ENCODE data around the gene SLIT3. TPM values are rescaled to one million over a fixed set of nuclear protein-coding genes. Genes with fewer than 3 reads are reported as not detected.

SLIT3 gene
- total RNA-seq, 1 donor from 2014 or later: 0.75 TPM

DNA sequence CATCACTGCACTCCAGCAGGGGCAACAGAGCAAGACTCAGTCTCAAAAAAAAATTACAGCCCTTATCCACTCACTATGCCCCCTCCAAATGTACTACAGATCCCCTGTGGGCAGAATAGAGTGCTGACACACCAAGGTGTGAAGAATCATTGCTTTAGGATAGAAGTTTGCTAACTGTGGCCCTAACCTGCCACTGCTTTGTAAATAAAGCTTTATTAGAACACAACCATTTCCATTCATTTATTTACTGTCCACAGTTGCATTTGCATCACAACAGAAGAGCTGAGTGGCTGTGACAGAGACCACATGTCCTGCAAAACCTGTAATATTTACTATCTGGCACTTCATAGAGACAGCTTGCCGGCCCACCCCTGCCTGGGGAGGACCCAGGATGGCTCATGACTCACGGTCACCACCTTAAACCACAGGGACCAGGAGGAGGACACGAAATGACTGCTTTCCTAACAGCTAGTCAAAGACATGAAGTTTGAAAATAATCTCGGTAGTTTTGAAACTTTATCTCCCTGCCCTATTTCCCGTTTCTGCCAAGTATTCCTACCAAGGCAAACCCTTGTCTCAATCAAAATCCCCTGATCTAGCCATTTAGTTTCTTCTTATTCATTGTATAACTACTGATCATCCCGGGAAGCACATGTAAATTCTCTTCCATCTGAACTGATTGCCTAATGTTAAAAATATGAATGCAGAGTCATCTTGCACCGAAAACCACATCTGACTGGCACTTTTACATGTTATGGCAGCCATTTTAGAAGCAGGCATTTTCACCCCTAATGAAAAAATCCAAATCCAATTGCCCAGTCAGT lies 206.1 kb downstream of the SLIT3 start:
- no peaks in the 10 kb centered on the region for H3K36me3 Mint-ChIP-seq (ENCODE audit: low read depth)

DNA sequence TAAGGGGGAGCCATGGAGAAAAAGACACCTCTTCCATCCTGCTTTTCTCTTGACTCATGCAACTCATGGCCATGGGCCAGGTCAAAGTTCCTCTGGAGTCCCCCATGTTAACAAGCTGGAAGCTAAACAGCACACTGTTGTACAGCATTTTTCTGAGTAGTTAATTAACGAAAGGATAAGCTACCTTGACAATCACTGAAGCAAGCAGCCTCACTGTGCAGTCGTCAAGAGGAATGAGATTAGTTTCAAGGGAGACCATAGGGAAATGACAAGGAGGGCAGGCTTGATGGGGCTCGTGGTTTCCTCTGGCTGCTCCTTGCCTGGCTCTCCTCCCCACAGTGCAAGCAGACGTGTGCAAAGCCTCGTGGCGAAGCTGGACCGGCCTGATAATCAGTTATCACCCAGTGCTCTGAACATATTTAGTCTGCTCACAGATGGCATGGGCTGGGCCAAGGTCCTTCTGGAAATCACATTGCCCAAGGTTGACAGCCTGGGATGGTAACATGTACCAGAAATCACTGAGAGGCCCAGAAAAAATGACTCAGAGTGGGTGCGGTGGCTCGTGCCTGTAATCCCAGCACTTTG lies 209.5 kb downstream of the SLIT3 start:
- intact Hi-C loops (cut with micrococcal nuclease): no loop called here
- H3K4me3 Mint-ChIP-seq: no peak overlapping the region
- no peak overlapping the region for H3K27ac Mint-ChIP-seq
- H3K36me3 Mint-ChIP-seq (ENCODE audit: low read depth): no peaks in the 10 kb centered on the region
- H3K9me3 Mint-ChIP-seq: no peaks in the 10 kb centered on the region
- H3K27me3 Mint-ChIP-seq: no peaks in the 10 kb centered on the region
- DNase-seq: no peak
- no peaks in the 10 kb centered on the region for H3K4me1 Mint-ChIP-seq

More for the DNA sequence above, 206.1 kb downstream of the SLIT3 start:
- intact Hi-C loops (cut with micrococcal nuclease): no loop called here
- no peaks in the 10 kb centered on the region for H3K4me1 Mint-ChIP-seq
- H3K4me3 Mint-ChIP-seq: no peak overlapping the region
- H3K9me3 Mint-ChIP-seq: no peaks in the 10 kb centered on the region
- no peaks in the 10 kb centered on the region for H3K27me3 Mint-ChIP-seq
- H3K27ac Mint-ChIP-seq: no peak overlapping the region
- DNase-seq: no peak

DNA sequence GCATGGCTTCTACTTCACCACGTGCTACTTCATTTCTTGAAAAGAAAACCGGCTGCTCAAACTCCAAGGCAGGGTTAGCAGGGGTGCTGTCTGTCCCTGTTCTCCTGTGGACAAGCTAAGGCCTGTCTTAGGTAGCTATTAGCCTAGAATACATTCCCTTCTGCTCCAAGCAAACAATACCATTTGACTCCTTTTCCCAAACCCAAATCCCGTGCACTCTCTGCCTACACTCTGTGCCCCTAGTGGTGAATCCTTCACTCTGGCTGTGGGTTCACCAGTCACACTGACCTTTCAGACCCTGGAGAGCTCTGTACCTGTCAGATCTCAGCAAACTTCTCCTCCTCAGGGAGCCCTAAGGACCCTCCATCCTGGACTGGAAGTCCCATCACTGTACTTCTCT lies 211.6 kb downstream of the SLIT3 start:
- intact Hi-C loops (cut with micrococcal nuclease): no loop called here

DNA sequence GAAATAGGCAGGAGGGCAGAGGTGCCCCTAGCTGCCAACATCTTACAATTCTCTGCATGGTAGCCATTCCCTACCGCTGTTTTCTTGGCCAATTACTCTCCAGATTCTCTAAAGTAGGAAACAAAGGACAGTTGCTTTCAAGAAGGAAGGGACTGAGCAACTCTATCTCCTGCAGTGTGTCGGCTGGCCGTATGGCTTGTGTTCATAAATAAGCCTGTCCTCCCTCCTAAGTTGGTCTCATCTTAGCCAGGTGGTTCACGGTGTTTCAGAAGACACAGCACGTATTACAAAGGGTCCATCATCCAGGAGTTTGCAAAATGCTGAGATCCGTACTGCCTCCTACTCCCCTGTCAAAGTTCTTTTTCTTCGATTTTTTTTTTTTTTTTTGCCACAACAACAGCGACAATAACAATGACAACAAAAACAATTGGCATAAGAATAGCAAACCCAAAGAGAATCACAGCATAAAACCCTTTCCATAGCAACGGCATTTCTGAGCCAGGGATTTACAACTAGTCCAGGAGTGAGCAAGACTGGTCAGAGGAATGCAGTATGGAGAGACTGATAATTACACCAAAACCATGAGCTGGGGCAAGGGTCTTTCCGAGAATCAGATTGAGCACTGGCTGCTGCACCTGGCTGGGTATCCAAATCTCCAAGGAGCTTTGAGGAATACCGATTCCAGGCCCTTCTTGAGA lies 212.8 kb downstream of the SLIT3 start:
- H3K4me3 Mint-ChIP-seq: no peak overlapping the region
- H3K9me3 Mint-ChIP-seq: no peaks in the 10 kb centered on the region
- H3K4me1 Mint-ChIP-seq: no peaks in the 10 kb centered on the region
- H3K27me3 Mint-ChIP-seq: no peaks in the 10 kb centered on the region
- no peaks in the 10 kb centered on the region for H3K36me3 Mint-ChIP-seq (ENCODE audit: low read depth)
- intact Hi-C loops (cut with micrococcal nuclease): no loop called here
- H3K27ac Mint-ChIP-seq: no peak overlapping the region
- no peak for DNase-seq

More for the DNA sequence above, 211.6 kb downstream of the SLIT3 start:
- Mint-ChIP-seq H3K36me3 (ENCODE audit: low read depth) (no peaks in the 10 kb centered on the region), H3K27me3 (no peaks in the 10 kb centered on the region), H3K27ac (no peak overlapping the region), H3K4me1 (no peaks in the 10 kb centered on the region), H3K9me3 (no peaks in the 10 kb centered on the region), H3K4me3 (no peak overlapping the region)
- no peak for DNase-seq

DNA sequence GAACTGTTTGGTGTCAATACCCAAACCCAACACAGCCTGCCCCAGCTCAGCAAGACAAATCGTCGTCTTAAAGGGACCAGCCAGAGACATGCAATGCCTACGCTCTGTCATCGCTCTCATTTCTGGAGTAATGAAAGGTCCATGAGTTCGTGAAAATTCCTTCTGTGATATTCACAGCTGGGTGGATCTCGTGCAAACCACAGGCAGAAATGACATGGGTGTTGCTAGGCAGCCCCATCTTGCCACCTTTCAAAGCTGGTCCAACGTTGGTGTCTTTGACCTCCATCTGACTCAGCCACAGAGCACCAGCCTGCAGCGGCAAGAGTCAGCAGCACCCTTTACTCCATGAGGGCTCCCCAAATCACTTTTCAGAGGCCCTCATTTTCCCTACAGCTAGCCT lies 215.3 kb downstream of the SLIT3 start:
- H3K36me3 Mint-ChIP-seq (ENCODE audit: low read depth): no peaks in the 10 kb centered on the region
- DNase-seq: no peak
- no peaks in the 10 kb centered on the region for H3K4me1 Mint-ChIP-seq
- no peaks in the 10 kb centered on the region for H3K9me3 Mint-ChIP-seq
- intact Hi-C loops (cut with micrococcal nuclease): no loop called here
- H3K27ac Mint-ChIP-seq: no peak overlapping the region
- no peaks in the 10 kb centered on the region for H3K27me3 Mint-ChIP-seq
- no peak overlapping the region for H3K4me3 Mint-ChIP-seq

DNA sequence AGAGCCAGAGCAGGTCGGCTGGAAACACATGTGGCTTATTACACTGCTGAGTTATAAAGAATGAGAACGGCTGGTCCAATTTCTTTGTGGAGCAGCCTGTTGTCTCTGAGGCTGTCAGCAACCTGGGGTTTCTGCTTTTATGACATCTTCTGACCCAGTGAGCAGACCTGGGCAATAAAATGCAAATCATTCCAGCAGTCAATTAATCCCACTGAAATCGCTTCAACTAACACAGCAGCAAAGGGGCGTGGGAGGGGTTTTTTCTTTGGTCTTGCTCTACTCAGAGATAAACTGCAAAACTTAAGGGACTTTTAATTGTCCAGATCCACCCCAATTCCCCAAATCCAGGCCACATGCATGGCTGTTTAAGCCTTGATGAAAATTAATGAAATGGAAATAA lies 215.7 kb downstream of the SLIT3 start:
- H3K27ac Mint-ChIP-seq: no peak overlapping the region
- intact Hi-C loops (cut with micrococcal nuclease): no loop called here
- no peaks in the 10 kb centered on the region for H3K27me3 Mint-ChIP-seq
- DNase-seq: no peak
- no peaks in the 10 kb centered on the region for H3K4me1 Mint-ChIP-seq
- H3K4me3 Mint-ChIP-seq: no peak overlapping the region
- no peaks in the 10 kb centered on the region for H3K9me3 Mint-ChIP-seq
- H3K36me3 Mint-ChIP-seq (ENCODE audit: low read depth): no peaks in the 10 kb centered on the region

DNA sequence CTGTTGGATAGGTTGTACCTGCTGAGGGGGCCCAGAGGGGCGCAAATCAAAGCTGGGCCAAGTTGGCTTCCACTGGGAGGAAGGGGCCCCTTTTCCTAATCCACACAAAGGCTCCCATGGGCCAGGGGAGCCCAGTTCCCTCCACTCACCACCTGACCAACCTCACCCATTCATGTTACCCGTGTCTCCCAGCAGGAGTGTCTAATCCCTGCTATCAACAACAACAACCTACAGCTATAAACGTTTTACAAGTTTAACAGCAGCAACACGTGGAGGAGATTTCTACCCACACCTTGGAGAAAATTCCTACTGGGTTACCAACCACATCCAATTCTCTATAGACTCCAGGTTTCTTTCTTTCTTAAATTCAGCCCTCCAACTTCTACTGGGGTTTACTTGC lies 216.2 kb downstream of the SLIT3 start:
- Mint-ChIP-seq H3K9me3 (no peaks in the 10 kb centered on the region), H3K27ac (no peak overlapping the region), H3K4me3 (no peak overlapping the region), H3K4me1 (no peaks in the 10 kb centered on the region), H3K27me3 (no peaks in the 10 kb centered on the region), H3K36me3 (ENCODE audit: low read depth) (no peaks in the 10 kb centered on the region)
- DNase-seq: no peak
- intact Hi-C loops (cut with micrococcal nuclease): no loop called here

DNA sequence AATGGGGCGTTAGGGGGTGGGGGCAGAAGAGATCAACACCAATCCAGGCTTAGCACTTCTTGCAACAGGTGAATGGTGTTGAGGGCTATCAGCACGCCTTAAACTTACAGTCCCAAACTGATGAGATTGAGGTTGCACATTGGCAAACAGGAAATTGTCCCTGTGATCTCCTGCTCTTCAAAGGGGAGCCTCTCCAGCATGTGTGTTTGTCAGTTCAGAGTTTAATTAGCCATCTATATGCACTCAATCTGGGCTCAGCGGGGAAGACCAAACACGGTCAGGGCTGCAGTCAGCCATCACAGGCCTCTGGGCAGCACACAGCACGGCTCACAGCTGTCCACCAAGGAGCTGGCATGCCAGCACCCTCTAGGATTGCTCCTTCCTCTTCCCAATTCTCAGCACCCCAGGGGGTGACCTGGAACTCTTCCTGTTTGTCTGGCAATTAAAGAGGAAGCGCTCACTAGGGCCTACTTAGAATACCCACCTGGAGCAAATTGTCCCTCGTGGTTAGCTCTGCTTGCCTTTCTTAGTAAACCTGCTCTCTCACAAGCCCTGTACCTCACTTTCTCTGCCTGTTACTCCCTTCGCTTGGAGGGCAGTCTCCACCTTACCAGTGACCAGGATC lies 217.4 kb downstream of the SLIT3 start:
- DNase-seq: no peak
- H3K4me1 Mint-ChIP-seq: no peaks in the 10 kb centered on the region
- no peak overlapping the region for H3K4me3 Mint-ChIP-seq
- intact Hi-C loops (cut with micrococcal nuclease): no loop called here
- no peak overlapping the region for H3K27ac Mint-ChIP-seq
- H3K27me3 Mint-ChIP-seq: peaks cover under 1% of the 10 kb centered on the region
- no peaks in the 10 kb centered on the region for H3K36me3 Mint-ChIP-seq (ENCODE audit: low read depth)
- no peaks in the 10 kb centered on the region for H3K9me3 Mint-ChIP-seq

DNA sequence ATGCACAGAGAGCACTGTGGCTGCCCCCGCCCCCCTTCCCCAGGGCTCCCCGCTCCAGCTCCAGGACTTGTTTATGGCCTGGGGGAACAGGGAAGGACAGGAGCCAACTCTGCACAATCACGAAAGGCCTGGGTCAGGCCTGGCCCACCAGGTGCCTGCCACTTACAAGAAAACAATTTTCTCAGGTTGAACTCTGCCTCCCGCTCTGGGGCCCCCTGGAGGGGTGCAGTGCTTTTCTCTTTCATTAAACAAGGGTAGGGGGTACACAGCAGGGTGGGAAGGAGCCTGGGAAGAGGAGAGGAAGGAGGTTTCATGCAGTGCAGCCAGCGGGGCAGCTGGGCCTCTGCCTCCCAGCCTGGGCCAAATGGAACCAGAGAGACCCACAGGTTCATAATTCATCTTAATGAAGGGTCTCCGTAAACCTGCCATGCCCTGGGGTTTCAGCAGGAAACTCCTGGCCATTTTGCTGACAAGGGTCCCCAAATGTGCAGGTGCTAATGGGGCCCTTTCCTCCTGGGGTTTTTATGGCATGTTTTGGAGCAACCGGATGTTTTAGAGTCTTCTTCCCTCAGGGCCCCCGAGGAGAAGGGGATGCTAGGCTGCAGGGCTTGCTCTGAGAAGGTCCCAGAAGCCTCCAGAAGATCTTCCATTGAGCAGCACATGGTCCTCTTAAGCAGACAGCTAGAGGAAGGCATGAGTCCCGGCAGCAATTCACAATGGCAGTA lies 219.8 kb downstream of the SLIT3 start:
- DNase-seq: no peak
- Mint-ChIP-seq H3K9me3 (no peaks in the 10 kb centered on the region), H3K4me3 (no peak overlapping the region), H3K27me3 (peaks cover 4% of the 10 kb centered on the region), H3K36me3 (ENCODE audit: low read depth) (no peaks in the 10 kb centered on the region), H3K27ac (no peak overlapping the region), H3K4me1 (no peaks in the 10 kb centered on the region)
- intact Hi-C loops (cut with micrococcal nuclease): no loop called here

DNA sequence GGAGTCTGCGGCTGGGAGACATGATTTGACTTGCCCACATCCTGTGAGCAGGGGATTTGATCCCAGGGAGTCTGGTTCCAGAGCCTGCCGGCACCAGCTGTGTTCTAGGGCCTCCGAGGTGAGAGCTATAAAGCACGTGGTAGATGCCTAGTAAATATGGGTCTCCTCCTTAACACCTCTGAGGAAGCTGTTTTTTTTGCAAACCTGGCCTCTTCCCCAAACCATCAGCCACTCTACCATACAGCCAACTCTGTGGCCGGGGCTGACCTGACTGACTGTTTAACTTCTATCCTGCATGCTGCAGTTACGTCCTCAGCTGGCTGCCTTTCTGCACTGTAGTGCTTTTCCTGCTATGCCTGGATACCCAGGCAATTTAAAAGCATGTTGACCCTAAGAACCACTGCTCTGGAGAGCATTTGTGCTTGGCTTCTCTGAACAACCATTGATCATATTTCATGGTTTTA lies 220.5 kb downstream of the SLIT3 start:
- Mint-ChIP-seq H3K27me3 (peaks cover 6% of the 10 kb centered on the region), H3K9me3 (no peaks in the 10 kb centered on the region), H3K4me3 (no peak overlapping the region), H3K4me1 (no peaks in the 10 kb centered on the region), H3K36me3 (ENCODE audit: low read depth) (no peaks in the 10 kb centered on the region), H3K27ac (no peak overlapping the region)
- DNase-seq: no peak
- intact Hi-C loops (cut with micrococcal nuclease): no loop called here

DNA sequence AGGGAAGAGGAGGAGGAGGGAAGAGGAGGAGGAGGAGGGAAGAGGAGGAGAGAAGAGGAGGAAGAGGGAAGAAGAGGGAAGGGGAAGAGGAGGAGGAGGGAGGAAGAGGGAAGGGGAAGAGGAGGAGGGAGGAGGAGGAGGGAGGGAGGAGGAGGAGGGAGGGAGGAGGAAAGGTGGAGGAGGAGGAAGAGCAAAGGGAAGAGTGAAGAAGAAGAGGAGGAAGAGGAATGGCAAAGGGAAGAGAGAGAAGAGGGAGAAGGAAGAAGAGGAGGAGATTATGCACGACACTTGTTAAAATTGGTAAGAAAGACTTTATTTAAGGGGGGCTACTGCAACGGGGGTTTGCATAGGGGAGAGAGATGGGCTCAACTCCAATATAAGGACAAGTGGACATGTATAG lies 221.2 kb downstream of the SLIT3 start:
- Mint-ChIP-seq H3K4me1 (no peaks in the 10 kb centered on the region), H3K27ac (no peak overlapping the region), H3K27me3 (peaks cover 6% of the 10 kb centered on the region), H3K4me3 (no peak overlapping the region), H3K36me3 (ENCODE audit: low read depth) (no peaks in the 10 kb centered on the region), H3K9me3 (no peaks in the 10 kb centered on the region)
- intact Hi-C loops (cut with micrococcal nuclease): no loop called here
- DNase-seq: no peak

DNA sequence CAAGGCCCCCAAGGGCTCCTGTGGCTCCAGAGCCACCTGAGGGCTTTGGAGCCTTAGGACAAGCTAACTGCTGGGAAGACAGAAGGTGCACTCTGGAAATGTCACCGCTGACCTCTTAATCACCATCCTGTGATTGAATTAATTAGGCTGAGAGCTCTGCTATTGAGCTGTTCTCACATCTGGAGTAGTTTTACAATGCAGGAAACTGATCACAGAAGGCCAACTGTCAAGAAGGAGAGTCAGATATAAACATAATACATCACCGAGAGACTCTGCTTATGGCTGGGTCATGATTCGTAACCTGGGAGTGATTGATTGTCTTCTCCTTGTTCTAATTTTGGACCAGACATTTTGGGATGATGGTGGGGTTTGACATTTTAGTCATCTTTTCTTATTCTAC lies 226.1 kb downstream of the SLIT3 start:
- H3K27me3 Mint-ChIP-seq: peaks cover 6% of the 10 kb centered on the region
- intact Hi-C loops (cut with micrococcal nuclease): no loop called here
- H3K36me3 Mint-ChIP-seq (ENCODE audit: low read depth): no peaks in the 10 kb centered on the region
- H3K4me3 Mint-ChIP-seq: no peak overlapping the region
- no peaks in the 10 kb centered on the region for H3K9me3 Mint-ChIP-seq
- no peak overlapping the region for H3K27ac Mint-ChIP-seq
- DNase-seq: no peak
- no peaks in the 10 kb centered on the region for H3K4me1 Mint-ChIP-seq

DNA sequence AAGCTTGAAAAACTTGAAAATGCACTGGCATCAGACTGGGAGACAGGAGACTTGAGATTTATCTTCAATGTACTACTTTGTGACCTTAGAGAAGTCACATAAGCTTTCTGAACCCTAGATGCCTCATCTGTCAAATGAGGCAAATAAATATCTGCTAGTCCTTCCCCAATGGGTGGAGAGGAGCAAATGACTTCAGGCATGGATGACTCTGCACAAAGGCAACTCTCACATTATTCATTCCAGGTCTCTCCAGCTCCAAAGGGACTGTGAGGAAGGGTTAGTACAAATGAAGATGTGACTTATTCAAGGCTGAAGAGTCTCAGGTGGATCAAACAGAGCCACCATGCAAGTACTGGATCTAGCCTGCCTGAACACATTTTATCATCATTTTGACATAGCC lies 228.7 kb downstream of the SLIT3 start:
- intact Hi-C loops (cut with micrococcal nuclease): no loop called here
- Mint-ChIP-seq H3K4me1 (no peaks in the 10 kb centered on the region), H3K27ac (no peak overlapping the region), H3K27me3 (peaks cover 2% of the 10 kb centered on the region), H3K4me3 (no peak overlapping the region), H3K36me3 (ENCODE audit: low read depth) (no peaks in the 10 kb centered on the region), H3K9me3 (no peaks in the 10 kb centered on the region)
- DNase-seq: no peak

Measured in activated CD4-positive, alpha-beta T cell treated with anti-CD3 and anti-CD28 coated beads, Interleukin-2, amount 10 ng/mL, durations not matched to agents 24 days and 14 days (primary cell).